Stimulated activated CD4-positive, alpha-beta T cell treated with anti-CD3 and anti-CD28 coated beads, Interleukin-2, amount 100 ng/mL, for 24 hours (primary cell): ENCODE data around the gene ACER3.
"Not testable (repeated sequence)": the region's sequence is repeated elsewhere in the genome, so short reads cannot be mapped to it uniquely, and the experiment has no call there.

Experiments used
- DNase-seq, 2 donors: peaks; one replicate each; pipeline ENCODE4 v3.0.0-alpha.2; 2020

Gene ACER3

DNA sequence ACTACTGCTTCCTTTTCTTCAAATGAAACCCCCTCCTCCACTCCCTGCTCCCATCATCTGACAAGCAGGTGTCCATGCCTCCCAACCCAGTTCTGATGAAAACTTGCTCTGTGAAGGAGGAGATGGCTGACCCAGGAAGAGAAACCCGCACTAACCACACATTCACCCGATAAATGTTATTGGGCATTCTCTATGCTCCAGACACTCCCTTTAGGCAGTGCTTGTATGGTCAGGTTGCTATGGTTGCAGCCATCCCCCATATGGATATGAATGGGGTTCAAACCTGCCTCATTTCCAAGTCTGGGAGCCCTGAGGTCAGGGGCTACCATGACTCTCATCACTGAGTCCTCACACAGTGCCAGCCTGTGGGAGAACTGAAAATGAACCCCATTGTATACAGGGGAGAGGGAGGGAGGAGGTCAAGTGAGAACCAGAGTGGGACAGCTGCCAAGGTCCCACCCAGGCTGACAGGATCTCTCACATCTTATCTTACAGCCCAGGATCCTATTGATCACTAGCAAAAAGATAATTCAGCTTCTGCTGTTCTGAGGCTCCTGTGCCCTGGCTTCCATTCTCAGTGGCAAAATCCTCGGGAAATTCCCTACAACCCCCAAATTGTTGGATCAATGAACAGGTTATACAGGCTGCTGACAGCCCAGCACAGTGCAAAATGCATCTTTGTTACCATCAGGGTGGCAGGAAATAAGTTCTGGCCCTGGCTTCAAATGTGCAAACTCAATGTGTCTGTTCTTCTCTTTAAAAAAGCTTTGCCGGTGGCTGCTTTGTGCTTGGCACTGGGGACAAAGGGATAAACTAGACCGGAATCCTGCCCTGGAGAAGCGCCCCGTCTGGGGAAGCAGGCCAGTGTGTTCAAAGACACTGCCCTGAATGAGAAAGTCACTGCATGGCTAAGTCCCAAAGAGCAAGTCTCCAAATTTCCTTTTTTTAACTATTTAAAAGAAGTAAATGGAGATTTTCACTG, 22.7 kb upstream of the ACER3 start:
- no peak for DNase-seq

DNA sequence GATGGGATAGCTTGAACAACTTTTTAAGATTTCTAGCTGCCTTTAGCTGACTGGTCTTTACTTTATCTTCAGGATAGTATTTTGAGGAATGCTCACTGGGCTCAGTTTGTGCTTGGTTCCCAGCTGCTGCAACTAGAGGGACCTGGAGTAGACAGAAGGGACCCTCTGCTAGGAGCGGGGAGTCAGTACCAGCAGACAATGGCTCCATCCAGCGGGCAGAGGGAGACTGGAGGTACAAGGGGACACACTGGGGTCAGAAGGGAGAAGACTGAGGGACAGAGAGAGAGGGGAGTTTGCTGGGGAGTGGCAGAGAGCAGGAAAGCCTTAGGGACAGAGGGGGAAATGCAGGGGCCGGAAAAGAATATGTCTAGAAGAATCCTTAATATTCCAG, 22.0 kb upstream of the ACER3 start:
- no peak for DNase-seq

DNA sequence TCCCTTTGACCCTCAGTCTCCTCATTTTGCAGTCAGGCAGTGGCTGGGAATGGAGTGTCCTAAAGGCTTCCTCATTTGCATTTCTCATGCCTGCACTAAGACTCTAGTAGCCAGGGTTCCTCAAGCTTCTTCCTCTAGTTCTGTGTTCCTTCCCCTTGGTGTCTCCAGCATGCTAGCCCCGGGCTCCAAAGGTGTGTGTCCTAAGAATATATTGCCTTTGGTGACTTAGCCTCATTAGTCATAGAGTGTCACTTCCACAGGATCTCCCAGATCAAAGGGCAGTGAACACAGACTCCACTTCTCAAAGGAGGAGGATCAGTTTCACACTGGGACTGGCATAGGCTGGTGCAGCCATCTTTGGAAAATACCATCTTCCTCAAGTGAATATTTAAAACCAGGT, 21.4 kb upstream of the ACER3 start:
- no peak for DNase-seq

DNA sequence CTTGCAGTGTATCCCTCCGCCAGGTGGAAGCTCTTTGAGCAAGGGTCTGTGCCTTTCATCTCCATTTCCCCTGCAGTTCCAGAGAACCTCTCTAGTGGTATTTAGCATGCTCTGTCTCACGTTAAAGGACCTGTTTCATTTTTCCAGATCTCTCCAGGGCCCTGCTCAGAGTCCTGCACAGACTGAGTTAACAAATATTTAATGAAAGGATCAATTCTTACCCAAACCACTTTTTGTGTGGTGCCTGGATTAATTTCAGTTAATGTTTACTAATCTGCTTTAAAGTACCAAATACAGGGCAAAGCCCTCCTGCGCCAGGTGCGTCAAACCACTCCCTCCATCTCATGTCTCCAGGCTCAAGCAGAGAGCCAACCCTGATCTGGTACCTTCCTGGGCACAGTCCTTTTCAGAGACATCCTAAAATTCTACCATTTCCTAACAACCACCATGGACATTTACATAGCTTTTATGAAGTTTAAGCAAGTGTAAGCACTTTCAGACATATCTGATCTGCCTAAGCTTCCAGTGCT, 18.7 kb upstream of the ACER3 start:
- DNase-seq, result no peak

DNA sequence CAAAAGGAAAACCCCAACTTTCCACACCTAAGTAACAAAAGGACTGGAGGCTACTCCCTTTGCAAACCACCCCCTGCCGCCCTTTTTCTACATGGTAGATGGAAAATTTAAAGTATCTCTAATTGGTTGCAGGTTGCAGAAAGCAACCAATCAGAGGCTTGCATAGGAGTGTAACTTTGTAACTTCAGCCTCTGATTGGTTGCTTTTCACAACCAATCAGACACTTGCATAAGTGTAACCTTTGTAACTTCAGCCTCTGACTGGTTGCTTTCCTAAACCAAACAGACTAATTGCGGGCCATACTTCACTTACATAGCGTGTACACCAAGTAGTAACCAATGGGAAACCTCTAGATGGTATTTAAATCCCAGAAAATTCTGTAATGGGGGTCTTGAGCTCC, 16.8 kb upstream of the ACER3 start:
- DNase-seq, result no peak

DNA sequence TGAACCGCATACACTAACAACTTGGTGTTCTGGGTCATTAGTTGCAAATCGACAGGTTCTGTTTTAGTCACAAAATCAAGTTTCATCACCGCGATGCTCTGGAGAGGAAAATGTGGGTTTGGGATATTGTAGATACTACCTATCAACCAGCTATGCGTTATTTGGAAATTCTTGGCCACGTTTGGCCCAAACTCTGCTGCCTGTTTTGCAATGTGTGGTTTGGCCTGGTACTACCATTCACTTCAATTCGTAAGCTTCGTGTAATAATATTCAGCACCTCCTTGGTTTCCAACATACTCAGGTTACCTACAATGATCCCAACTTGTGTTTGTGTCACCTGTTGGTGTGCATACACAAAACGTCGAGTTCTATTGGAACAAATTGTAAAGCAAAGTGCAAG, 16.2 kb upstream of the ACER3 start:
- no peak for DNase-seq

DNA sequence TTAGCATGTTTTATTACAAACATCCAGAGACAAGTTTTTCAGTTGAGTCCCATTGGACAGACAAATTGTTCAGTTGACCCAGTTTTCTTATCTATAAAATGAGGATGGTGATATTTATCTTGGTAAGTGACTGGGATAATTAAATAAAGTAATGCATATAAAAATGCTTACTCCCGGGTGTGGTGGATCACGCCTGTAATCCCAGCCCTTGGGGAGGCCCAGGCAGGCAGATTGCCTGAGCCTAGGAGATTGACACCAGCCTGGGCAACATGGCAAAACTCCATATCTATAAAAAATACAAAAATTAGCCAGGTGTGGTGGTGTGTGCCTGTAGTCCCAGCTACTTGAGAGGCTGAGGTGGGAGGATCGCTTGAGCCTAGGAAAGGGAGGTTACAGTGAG, 15.6 kb upstream of the ACER3 start:
- DNase-seq, result no peak

DNA sequence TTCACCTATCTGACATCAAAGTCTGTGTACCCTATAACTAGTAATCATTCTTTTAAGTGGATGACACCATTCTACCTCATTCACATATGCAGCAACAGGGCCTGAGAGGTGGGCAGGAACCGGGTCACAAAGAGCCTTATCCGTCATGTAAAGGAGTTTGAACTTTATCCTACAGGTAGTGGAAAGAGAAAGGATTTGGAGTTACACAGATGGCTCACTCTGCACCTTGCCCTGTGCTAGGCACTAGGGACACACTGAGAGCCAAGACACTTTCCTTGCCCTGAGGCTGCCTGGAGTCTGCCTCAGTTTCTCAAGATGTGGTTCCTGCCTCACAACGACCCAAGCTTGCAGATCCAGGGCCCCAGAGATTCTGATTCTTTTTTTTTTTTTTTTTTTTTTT, 14.3 kb upstream of the ACER3 start:
- DNase-seq, result no peak

DNA sequence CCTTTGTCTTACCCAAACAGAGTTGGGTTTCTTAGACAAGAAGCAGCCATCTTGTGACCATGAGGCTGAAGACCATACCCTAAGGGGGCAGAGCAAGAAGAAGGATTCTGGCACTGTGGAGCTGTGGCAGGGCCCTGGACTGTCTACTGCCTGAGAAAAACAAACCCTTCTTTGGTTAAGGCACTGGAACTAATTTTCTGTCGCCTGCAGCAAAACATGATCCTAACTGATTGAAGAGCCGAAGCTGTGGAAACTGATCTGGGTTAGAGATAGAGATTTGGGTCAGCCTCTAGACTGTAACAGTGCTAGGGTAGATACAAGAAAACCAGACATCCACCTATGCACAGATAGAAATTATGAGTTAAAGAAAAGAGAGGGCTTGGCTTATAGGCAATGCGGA, 11.3 kb upstream of the ACER3 start:
- DNase-seq, result no peak

DNA sequence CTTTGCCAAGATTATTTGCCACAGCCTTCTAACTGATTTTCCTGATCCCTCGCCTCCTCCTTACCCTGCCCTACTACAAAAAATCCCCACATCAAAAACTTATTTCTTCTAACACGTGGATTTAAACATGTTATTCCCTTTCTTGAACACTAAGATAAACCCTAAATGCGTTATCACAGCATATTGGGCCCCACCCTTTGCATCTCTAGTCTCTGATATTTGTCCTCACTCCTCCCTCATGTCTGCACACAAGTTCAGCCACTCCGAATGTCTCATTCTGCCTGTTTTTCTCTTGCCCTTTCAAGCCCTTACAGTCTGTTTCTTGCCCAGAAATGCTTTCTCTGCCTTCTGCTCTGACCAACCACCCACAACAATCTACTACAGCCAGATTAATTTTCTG, 10.6 kb upstream of the ACER3 start:
- no peak for DNase-seq

DNA sequence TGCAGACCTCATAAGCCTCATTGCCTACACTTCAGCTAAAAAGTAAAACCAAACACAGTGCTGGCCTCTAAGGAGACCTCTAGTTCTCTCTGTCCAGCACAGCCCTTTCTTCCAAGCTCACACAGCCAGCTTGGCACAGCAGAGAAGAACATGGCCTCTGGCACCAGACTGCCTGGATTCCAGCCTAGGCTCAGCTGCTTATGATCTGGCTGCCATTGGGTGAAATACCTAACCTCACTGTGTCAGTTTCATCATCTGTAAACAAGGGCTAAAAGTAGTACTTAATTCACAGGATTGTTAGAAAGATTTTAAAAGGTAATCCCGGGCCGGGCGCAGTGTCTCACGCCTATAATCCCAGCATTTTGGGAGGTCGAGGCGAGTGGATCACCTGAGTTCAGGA, 9.9 kb upstream of the ACER3 start:
- no peak for DNase-seq

DNA sequence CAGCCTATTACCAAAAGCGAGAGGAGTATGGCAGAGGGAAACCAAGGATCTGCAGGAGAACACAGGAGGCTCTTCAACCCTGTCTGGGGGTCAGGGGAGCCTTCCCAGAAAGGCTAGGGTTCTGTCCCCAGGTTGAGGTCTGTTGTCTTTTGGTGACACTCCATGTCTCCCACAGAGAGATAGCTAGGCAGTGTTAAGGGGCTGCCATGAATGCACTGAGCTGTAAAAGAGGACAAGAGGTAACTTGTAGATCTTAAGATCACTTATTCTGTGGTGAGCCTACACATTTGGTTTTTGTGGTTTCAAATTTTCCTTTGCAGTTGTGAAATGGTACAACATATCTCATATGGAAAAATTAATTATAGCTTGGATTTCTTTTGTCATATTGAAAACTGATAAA, 6.0 kb upstream of the ACER3 start:
- no peak for DNase-seq

DNA sequence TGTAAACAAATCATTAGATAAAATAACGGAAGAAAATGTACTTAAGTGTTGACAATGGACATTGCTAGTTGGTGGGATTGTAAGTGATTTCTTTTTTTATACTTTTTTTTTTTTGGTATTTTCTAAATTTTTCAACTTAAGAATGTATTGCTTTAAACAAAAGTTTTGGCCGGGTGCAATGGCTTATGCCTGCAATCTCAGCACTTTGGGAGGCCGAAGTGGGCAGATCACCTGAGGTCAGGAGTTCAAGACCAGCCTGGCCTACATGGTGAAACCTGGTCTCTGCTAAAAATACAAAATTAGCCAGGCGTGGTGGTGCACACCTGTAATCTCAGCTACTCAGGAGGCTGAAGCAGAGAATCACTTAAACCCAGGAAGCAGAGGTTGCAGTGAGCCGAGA, 5.0 kb upstream of the ACER3 start:
- DNase-seq, result not testable (repeated sequence)

DNA sequence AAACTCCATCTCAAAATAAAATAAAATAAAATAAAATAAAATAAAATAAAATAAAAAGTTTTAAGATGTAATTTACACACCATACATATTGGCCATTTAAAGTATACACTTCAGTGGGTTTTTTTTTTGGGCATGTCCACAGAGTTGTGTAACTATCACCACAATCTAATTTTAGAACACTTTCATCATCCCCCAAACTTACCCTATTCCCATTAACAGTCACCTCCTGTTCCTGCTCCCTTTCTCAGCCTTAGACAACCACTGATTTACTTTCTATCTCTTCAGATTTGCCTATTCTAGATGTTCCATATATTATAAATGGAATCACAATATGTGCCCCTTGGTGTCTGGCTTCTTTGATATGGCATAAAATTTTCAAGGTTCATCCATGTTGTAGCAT, 4.6 kb upstream of the ACER3 start:
- DNase-seq, result no peak

DNA sequence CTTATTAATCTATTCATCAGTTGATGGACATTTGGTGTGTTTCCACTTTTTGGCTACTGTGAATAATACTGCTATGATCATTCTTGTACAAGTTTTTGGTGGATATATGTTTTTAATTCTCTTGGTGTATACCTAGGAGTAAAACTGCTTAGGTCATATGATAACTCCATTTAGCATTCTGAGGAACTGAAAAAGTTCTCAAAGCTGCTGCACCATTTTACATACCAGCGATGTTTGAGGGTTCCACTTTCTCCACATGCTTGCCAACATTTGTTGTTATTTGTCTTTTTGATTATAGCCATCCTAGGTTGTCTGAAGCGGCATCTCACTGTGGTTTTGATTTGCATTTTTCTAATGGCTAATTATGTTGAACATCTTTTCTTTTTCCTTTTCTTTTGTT, 4.1 kb upstream of the ACER3 start:
- no peak for DNase-seq

DNA sequence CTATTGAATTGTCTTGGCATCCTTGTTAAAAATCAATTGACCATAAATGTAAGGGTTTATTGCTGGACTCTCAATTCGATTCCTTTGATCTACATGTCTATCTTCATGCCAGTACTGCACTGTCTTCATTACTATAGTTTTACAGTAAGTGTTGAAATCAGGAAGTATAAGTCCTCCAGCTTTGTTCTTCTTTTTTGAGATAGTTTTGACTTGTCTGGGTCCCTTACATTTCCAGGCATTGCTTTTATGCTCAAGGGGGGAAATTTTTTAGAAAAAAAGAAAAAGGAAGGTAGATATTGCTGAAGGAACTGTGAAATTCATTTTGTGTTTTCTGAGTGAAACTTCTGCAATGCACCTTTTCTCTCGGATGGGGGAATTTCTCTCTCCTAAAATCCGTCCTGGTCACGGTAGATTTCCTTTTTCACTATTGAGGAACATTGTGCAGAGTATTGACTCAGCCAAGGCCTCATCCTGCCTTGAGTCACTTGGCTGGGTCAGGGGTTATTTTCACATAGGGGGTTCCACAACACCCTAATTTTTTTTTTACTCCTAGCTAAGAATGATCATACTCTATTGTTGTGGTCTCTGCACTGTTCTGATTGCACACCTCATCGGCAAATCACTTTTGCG, 2.8 kb upstream of the ACER3 start:
- DNase-seq, result no peak

DNA sequence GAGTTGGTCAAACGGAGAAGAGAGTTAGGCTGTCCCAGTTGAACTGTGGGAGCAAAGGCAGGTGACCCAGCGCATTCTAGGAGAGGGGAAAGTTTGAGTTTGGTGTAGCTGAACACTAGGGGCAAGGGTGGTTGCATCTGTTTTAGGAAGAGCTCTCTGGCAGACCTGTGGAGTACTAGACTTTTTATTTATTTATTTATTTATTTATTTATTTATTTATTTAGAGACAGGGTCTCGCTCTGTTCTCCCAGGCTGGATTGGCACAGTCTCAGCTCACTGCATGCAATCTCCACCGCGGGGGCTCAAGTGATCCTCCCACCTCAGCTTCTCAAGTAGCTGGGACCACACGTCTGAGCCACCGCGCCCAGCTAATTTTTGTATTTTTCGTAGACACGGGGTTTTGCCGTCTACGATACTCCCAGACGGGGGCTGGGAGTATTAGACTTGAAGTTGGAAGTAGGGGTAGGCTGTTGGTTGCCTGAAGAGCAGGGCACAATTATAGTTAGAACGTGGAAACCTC, 950 bp upstream of the ACER3 start:
- DNase-seq, result no peak

DNA sequence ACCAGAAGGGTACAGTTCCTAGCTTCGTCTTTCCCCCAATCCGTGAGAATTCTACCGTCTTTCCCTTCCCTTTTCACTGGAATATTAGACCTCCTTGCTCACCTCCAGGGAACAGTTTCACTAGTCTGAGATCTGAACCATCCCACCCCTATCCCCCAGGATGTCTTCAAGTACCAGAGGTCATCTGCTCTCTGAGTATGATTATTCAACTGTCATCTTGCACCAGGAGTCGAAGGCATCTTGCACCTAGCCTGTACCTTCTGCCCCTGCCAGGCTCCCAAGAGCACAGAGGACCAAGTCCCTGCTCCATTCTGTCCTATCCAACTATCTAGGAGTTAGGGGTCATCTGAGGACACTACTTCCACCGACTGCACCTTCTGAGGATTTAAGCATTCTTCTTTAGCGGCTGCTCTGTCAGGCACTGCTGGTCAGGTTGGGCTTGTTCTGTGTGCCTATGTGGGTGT, 804 bp downstream of the ACER3 start:
- DNase-seq, result no peak

DNA sequence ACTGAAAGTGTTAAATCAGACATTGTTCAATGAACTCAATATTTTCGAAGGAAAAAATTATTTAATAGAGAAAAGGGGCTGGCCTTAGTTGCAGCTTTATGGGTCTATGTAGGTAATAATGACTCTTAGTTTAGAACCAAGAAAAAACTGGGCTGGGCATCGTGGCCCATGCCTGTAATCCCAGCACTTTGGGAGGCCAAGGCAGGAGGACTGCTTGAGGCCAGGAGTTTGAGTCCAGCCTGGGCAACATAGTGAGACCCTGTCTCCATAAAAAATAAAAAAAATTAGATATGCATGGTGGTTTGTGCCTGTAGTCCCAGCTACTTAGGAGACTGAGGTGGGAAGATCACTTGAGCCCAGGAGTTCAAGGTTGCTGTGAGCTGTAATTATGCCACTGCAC, 2.1 kb downstream of the ACER3 start:
- not testable (repeated sequence) for DNase-seq

DNA sequence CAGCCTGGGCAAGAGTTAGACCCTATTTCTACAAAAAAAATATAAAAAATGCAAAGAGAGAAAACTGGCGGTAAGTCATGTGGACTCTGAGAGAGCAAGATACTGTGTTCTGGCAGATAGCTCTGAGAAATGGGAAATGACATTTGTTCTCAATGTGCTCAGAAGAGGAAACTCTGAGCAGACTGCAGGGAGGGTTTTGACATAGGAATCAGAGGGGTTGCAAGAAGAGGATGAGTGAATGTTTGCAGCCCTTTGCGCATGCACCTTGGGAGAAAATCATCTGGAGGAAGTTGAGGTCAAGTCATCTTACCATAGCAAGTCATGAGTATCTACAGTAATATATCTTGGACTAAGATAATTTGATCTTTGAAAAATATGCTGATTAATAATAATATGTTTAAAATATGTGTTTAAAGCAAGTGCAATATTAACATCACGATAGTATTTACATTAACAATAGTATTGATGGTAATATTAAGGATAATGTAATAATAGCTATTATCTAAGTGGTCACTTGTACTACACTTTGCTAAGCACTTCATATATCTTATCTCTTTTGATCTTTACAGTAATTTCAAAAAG, 2.6 kb downstream of the ACER3 start:
- no peak for DNase-seq

DNA sequence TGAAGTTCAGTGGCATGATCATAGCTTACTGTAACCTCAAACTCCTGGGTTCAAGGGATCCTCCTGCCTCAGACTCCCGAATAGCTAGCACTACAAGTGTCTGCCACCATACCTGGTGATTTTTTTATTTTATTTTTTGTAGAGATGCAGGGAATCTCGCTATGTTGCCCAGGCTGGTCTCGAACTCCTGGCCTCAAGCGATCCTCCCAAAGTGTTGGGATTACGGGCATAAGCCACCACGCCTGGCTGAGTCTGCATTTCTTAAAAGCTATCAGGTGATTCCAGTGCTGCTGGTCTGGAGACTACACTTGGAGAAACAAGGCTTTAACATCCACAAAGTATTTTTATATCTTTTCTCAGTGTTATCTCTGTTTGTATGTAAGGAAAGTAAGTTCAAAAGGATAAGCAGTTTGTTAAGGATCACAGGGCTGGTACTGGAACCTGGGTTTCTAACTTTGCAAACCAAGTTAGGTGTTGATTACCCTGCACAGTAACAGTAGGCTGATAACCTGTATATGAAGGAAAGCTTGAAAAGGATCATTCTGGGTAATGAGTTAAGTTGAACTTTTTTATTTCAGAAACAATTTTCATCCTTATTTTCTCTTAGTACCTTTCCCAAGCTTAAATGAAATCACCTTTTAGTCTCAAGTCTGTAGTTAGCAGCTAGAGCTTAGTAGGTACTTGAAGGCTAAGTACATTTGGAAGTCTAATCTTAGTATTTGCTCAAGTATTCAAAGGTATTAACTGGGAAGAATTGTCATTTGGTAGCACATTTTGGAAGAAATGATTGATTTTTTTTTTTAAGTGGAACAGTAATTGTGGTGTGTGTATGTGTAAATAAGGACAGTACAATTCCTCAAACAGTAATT, 12.5 kb downstream of the ACER3 start:
- no peak for DNase-seq

DNA sequence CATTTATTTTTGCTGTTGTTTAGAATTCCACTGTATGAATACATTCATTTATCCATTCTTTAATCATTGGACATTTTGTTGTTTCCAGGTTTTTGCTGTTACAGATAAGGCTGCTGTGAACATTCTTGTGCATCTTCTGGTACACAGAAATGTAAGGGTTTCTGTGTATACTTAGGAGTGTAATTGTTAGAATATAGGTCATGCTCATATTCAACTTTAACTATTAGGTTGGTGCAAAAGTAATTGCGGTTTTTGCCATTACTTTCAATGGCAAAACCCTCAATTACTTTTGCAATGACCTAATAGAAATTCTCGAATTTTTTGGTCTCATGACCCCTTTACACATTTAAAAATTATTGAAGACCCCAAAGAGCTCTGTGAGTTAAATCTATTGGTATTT, 17.3 kb downstream of the ACER3 start:
- DNase-seq, result no peak

DNA sequence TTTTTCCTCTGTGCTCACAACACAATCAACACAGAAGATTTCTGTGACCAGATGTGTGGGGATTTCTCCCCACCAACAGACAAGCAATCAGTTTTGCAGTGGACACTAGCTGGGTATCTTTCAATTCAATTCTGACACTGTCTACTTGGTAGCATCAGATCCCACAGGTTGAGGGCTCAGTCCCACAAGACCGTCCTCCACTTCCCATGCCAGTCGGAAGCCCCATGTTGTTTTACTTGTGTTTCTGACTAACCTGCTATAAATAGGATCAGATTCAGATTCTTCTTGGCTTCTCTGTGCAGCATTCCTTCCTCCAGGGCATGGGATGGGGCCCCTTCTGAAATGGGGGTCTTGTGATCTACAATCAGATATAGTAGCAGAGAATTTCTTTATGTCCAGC, 19.6 kb downstream of the ACER3 start:
- DNase-seq, result no peak
